Gastroesophageal sphincter (tissue), 4 donors: ENCODE results near the gene TMEM184A. TPM values are rescaled to one million over a fixed set of nuclear protein-coding genes. Genes with fewer than 3 reads are reported as not detected.

Experiments used
- ATAC-seq: fragments of 150-250 bp; one replicate; pipeline ENCODE4 v1.9.1; 2016; ENCODE audit warnings: mild to moderate bottlenecking, moderate library complexity
- H3K27ac ChIP-seq, 4 donors: fragments of 200-600 bp; sonication (generic) in 3 of 4; 1 replicate in 3 of 4; 2 replicates in 1 of 4; pipeline ENCODE4 v1.5.1; 2016 to 2019
- H3K27me3 ChIP-seq: fragments of 200-600 bp; sonication (generic); one replicate; pipeline ENCODE4 v1.5.1; 2019
- H3K36me3 ChIP-seq, 2 donors: fragments of 200-600 bp; sonication (generic); one replicate each; pipeline ENCODE4 v1.5.1; 2019; ENCODE audit warnings: control low read depth in 1 of 2
- H3K4me1 ChIP-seq, 3 donors: fragments of 200-600 bp; sonication (generic); 1 replicate in 2 of 3; 2 replicates in 1 of 3; pipeline ENCODE4 v1.5.1; 2016 to 2019; ENCODE audit warnings: control low read depth in 2 of 3
- H3K4me3 ChIP-seq, 2 donors: fragments of 200-600 bp; sonication (generic); one replicate each; pipeline ENCODE4 v1.5.1; 2019; ENCODE audit warnings: mild to moderate bottlenecking in 1 of 2, moderate library complexity in 1 of 2
- H3K9me3 ChIP-seq, 3 donors: fragments of 200-600 bp; sonication (generic); one replicate each; pipeline ENCODE4 v1.5.1; 2017 to 2019; ENCODE audit warnings: control low read depth in 2 of 3
- EP300 ChIP-seq: sonication (generic); formaldehyde crosslinking; IDR thresholded peaks from one replicate; pipeline ENCODE4 v1.6.1; 2017; ENCODE audit warnings: antibody characterized with exemption, mild to moderate bottlenecking
- POLR2A ChIP-seq, 2 donors: fragments of 450-650 bp; IDR thresholded peaks; one replicate each; pipeline ENCODE4 v1.6.1; 2017; ENCODE audit warnings: antibody characterized with exemption in 2 of 2, mild to moderate bottlenecking in 2 of 2, moderate library complexity in 1 of 2
- POLR2AphosphoS5 ChIP-seq: sonication (generic); formaldehyde crosslinking; IDR thresholded peaks from one replicate; pipeline ENCODE4 v1.6.1; 2017; ENCODE audit warnings: antibody characterized with exemption
- WGBS, 2 donors: methylation state at CpG; one replicate each; pipeline ENCODE4 v1.1.5; 2018; ENCODE audit warnings: low coverage in 1 of 2; 5-methylcytosine and 5-hydroxymethylcytosine counted together
- total RNA-seq, 4 donors: library from RNA; depleted of rRNA; stranded (reverse); fragments of >200 nt; gene quantifications; one replicate each; pipeline ENCODE4 v1.1.0, GENCODE V29; 2016
- TF ChIP-seq, protein P1 (sequence below), 4 experiments: fragments of 200-600 bp in 2 of 4; fragments of 450-650 bp in 2 of 4; sonication (generic) in 1 of 4; IDR thresholded peaks; one replicate each; pipeline ENCODE4 v1.5.1; 2017 to 2019; ENCODE audit warnings: antibody characterized with exemption in 4 of 4, mild to moderate bottlenecking in 2 of 4, moderate library complexity in 2 of 4

TMEM184A gene
- total RNA-seq, 4 donors from 2014 or later = 0.15 to 1.5 (median 0.31) TPM; not detected in 1

DNA sequence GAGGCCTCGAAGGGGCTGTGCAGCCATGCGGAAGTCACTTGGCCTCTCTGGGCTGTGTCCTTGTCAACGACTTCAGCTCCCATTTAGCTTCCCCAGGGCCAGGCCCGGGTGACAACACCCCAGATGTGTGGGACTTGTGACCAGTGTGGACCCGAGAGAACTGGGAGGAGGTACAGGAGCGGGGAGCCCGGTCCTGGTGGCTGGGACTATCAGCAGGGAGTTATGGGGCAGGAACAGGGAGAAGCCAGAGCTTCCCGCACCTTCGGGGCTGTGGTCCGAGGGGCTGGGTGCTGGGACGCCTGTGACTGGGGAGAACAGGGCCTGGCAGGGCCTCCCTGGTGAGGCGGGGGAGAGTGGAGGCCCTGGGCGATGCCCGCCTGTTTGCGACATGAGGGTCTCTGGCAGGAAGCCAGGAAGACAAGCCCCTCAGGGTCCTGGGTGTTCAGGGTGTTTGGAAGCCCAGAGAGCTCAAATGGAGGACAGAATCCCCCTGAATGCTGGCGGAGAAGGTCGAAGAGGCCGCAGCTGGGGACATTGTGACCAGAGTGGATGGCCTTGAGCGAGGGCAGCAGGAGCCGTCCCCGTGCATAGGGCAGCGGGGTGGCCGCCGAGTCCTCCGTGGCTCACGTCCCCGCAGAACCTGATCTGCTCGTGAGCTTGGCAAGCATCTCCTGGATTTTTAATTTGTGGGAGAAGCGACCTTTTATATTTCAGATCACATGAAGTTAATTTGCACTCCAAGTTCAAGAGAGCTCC is 43.8 kb upstream of the TMEM184A start:
- Histone ChIP-seq H3K4me3 (no peak overlapping the region), H3K36me3 (no peaks in the 10 kb centered on the region), H3K27me3 (peaks cover 90% of the 10 kb centered on the region), H3K27ac (no peak overlapping the region), H3K4me1 (no peaks in the 10 kb centered on the region), H3K9me3 (no peaks in the 10 kb centered on the region)
- no peak for TF ChIP-seq POLR2AphosphoS5
- no peak for TF ChIP-seq POLR2A (IDR thresholded peaks at IDR 0.05)
- TF ChIP-seq, protein P1, sequence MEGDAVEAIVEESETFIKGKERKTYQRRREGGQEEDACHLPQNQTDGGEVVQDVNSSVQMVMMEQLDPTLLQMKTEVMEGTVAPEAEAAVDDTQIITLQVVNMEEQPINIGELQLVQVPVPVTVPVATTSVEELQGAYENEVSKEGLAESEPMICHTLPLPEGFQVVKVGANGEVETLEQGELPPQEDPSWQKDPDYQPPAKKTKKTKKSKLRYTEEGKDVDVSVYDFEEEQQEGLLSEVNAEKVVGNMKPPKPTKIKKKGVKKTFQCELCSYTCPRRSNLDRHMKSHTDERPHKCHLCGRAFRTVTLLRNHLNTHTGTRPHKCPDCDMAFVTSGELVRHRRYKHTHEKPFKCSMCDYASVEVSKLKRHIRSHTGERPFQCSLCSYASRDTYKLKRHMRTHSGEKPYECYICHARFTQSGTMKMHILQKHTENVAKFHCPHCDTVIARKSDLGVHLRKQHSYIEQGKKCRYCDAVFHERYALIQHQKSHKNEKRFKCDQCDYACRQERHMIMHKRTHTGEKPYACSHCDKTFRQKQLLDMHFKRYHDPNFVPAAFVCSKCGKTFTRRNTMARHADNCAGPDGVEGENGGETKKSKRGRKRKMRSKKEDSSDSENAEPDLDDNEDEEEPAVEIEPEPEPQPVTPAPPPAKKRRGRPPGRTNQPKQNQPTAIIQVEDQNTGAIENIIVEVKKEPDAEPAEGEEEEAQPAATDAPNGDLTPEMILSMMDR (IDR thresholded peaks at IDR 0.05) = no peak
- no peak for TF ChIP-seq EP300
- whole genome bisulfite sequencing, 2 donors = 67 to 96% methylated on average over 1 to 4 of the region's 29 CpGs
- no peak for ATAC-seq

DNA sequence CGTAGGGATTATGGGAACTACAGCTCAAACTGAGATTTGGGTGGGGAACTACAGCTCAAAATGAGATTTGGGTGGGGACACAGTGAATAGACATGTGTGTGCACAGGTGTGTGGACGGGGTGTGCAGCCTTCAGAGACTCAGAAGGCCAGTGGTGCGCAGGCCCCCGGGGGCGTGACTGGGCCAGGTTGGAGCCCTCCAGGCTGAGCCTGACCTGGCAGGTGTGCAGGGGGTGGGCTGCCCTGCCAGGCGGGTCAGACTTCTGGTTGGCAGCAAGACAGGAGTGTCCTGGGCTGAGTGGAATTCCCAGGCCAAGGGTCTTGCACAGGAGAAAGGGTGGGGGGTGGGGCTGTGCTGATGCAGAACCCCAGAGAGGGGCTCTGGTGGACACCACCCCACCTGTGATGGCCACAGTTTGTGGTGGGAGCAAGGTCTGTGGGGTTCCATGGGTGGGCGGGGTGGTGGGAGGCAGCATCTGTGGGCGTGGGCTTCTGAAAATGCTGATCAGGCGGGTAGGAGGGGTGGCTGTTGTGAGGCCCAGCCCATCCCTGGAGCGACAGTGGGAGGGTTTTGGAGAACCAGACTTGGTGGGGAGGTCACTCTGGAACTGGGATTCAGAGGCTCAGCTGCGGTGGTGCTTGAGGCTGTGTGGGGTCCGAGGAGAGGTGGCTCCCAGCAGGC is 43.1 kb upstream of the TMEM184A start:
- H3K27ac ChIP-seq = no peak overlapping the region
- H3K9me3 ChIP-seq = no peaks in the 10 kb centered on the region
- H3K36me3 ChIP-seq = no peaks in the 10 kb centered on the region
- no peak for ATAC-seq
- H3K4me1 ChIP-seq = no peaks in the 10 kb centered on the region
- H3K4me3 ChIP-seq = no peak overlapping the region
- TF ChIP-seq POLR2A (IDR thresholded peaks at IDR 0.05) (no peak), EP300 (no peak), POLR2AphosphoS5 (no peak)
- TF ChIP-seq, protein P1 (IDR thresholded peaks at IDR 0.05) = no peak
- WGBS, 2 donors = 91% methylated on average over 7 of the region's 12 CpGs; no CpG with 5 or more reads in 1 of the 2 donors
- H3K27me3 ChIP-seq = peaks cover 88% of the 10 kb centered on the region

DNA sequence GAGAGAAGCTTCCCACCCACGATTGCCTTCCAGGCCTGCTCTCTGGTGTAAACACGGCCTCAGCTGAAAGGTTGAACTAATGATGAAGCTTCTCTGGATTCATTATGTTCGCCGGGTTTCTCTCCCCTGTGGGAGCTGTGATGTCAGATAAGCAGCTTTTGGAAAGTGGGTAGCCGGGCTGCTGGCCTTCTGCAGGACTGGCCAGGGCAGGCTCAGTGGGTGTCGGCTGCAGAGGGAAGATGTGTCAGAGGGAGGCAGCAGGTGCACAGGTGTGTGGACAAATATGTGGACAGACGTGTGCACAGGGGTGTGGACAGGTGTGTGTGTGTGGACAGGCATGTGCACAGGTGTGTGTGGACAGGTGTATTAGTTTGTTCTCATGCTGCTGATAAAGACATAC is 42.3 kb upstream of the TMEM184A start:
- H3K4me3 ChIP-seq = no peak overlapping the region
- H3K27me3 ChIP-seq = peaks cover 88% of the 10 kb centered on the region
- no peak for ATAC-seq
- H3K36me3 ChIP-seq = no peaks in the 10 kb centered on the region
- WGBS, 2 donors = 20 to 66% methylated on average over 1 to 3 of the region's 7 CpGs
- H3K27ac ChIP-seq = no peak overlapping the region
- TF ChIP-seq, protein P1 (IDR thresholded peaks at IDR 0.05) = no peak
- TF ChIP-seq POLR2A (IDR thresholded peaks at IDR 0.05) (no peak), EP300 (no peak), POLR2AphosphoS5 (no peak)
- no peaks in the 10 kb centered on the region for H3K9me3 ChIP-seq
- no peaks in the 10 kb centered on the region for H3K4me1 ChIP-seq

DNA sequence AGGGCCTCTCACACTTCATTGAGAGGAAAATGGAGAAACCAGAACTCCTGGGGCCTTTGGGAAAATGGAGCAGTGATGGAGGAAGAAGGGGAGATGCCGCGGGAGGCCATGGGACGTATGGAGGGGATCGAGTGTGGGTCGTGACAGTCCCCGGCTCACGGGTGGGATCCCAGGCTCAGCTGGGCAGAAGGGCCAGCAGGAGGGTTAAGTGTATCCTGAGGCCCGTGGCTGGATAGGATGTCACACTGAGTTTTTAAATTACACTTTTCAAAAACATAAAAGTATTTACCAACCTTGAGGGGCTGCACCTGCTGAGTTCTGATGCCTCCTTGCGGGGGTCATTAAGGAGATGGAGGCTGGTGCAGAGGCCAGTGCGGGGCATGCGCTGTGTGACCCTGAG is 41.8 kb upstream of the TMEM184A start:
- no peaks in the 10 kb centered on the region for H3K4me1 ChIP-seq
- 77 to 94% methylated on average over 8 to 9 of the region's 11 CpGs for WGBS, 2 donors
- H3K36me3 ChIP-seq = no peaks in the 10 kb centered on the region
- no peak overlapping the region for H3K4me3 ChIP-seq
- H3K27me3 ChIP-seq = peaks cover 88% of the 10 kb centered on the region
- H3K9me3 ChIP-seq = no peaks in the 10 kb centered on the region
- TF ChIP-seq EP300 = no peak
- no peak for TF ChIP-seq POLR2AphosphoS5
- TF ChIP-seq, protein P1 (IDR thresholded peaks at IDR 0.05) = no peak
- no peak for TF ChIP-seq POLR2A (IDR thresholded peaks at IDR 0.05)
- ATAC-seq = no peak
- H3K27ac ChIP-seq = no peak overlapping the region
